ENCODE measurements around the gene CBFA2T2.

Gene CBFA2T2

DNA sequence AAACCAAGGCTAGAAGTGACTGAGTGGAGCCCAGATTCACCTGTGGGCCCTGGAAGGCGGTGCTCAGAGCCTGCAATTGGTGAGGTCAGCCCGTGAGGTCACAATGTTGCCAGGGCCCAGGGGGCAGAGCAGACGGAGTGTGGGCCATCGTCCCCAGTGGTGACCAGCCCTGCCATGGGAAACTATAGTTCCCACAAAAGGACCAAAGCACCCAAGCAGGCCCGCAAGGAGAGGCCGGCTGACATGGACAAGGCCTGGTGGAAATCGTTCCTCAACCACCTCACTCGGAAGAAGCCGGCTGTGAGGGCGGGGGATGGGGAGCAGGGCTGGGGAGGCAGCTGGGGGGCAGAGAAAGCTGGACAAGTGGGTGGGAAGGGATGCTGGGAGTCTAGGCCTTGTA, 172.3 kb downstream of the CBFA2T2 start, which contains the start of gene C20orf144:
Gene C20orf144 (plus strand): TSS at position 156 of the 400 bp plus-strand sequence. CDS start 19 bp downstream, at position 175.
- peak within 1 kb of the TSS; percentile 63 for H3K4me3 ChIP-seq (replicated peaks; ENCODE audit: low read depth, low read length)
- TF ChIP-seq, protein P1, sequence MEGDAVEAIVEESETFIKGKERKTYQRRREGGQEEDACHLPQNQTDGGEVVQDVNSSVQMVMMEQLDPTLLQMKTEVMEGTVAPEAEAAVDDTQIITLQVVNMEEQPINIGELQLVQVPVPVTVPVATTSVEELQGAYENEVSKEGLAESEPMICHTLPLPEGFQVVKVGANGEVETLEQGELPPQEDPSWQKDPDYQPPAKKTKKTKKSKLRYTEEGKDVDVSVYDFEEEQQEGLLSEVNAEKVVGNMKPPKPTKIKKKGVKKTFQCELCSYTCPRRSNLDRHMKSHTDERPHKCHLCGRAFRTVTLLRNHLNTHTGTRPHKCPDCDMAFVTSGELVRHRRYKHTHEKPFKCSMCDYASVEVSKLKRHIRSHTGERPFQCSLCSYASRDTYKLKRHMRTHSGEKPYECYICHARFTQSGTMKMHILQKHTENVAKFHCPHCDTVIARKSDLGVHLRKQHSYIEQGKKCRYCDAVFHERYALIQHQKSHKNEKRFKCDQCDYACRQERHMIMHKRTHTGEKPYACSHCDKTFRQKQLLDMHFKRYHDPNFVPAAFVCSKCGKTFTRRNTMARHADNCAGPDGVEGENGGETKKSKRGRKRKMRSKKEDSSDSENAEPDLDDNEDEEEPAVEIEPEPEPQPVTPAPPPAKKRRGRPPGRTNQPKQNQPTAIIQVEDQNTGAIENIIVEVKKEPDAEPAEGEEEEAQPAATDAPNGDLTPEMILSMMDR (IDR thresholded peaks at IDR 0.05; ENCODE audit: low read depth, low read length, missing control alignments): no peak

DNA sequence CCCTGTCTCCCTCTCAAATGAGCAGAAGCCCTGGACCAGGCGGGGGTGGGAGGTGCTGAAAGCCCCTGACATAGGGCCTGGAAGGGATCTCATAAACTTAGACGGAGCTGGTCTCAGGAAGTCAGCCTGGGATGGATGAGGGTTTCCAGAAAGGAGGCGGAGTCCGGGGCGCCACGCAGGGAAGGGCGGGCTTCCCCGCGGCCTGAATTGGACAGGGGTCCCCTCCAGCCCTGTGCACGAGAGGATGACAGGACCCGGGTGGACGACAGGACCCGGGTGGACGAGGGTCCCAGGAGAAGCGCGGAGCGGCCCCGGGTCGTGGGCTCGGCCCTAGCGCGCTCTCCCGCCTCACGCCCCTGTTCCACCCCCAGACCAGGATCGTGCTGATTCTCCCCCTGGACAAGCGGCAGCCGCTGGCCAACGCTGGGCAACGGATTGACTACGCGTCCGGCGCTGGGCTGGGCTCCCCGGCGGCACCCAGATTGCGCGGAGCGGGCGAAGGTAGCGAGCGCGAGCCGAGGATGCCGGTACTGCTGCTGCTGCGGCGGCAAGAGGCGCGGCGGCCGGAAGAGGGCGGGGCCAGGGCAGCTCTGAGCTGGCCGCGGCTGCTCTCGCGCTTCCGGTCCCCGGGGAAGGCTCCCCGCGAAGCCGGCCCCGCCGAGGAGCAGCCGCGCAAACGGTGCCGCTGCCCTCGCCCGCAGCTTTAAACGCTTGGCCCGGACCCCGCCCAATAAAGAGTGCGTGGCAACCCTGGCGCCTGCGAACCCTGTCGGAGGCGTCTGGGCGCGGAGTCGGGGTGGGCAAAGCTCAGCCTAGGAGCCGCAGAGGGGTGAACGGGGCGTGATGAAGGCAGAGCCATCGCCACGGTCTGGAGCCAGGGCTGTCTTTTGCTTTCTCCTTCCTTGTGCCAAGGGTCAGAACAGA, 173.5 kb downstream of the CBFA2T2 start:
- no peak for DNase-seq (ENCODE audit: extremely low read depth, low read depth)
- H3K4me3 ChIP-seq (replicated peaks; ENCODE audit: low read depth, low read length): peak overlapping the region; percentile 63
- TF ChIP-seq, protein P1 (IDR thresholded peaks at IDR 0.05; ENCODE audit: low read depth, low read length, missing control alignments): no peak

More for the DNA sequence above, 172.3 kb downstream of the CBFA2T2 start, which contains the start of gene C20orf144:
- DNase-seq (ENCODE audit: extremely low read depth, low read depth): no peak

DNA sequence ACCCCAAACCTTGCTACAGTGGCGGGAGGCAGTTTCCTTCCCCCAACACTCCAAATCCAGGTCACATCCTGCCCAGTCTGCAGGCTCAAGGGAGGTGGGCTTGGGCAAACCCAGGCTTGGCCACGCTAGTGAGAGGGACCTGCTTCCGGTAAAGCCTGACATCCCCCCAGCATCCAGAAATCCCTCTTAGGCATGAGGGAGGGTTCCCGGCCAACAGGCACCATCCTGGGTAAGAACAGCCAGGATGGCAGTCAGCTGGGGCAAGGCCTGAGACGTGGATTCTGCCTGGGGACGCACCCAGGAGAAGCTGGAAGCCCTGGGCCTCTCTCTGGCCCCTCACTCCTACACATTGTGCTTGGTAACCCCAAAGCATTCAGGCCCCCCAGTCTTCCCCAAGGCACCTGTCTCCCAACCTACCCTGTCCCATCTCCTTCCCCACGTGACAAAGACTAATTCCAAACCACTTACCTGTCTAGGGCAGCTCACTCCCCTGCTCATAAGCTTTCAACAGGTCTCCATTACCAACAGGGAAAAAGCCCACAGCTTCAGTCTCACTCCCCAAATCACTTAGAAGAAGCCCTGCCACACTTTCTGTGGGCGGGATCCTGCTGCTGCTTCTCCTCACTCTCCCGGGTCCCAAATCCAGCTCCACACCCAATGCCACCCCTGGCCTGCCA, 174.3 kb downstream of the CBFA2T2 start:
- TF ChIP-seq, protein P1 (IDR thresholded peaks at IDR 0.05; ENCODE audit: low read depth, low read length, missing control alignments): no peak
- DNase-seq (ENCODE audit: extremely low read depth, low read depth): no peak
- H3K4me3 ChIP-seq (replicated peaks; ENCODE audit: low read depth, low read length): peak overlapping the region; percentile 63

DNA sequence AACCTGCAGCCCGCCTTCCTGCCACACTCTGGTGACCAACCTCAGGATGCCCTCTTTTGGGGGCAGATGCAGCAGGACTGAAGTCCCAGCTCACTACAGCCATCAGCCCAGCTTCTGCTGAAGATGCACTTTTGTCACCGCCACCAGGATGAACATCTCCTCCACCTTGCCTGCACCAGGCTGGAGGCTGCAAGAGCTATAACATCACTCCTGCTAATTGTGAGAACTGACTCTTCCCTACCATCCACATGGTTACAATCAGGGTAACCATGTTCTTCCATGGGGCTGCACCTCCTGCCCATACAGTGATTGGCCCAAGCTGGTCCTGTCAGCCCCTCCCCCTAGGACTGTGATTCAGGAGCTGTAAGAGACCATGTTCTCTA, 174.9 kb downstream of the CBFA2T2 start:
- DNase-seq (ENCODE audit: extremely low read depth, low read depth): no peak
- no peak overlapping the region for H3K4me3 ChIP-seq (replicated peaks; ENCODE audit: low read depth, low read length)
- TF ChIP-seq, protein P1 (IDR thresholded peaks at IDR 0.05; ENCODE audit: low read depth, low read length, missing control alignments): no peak

DNA sequence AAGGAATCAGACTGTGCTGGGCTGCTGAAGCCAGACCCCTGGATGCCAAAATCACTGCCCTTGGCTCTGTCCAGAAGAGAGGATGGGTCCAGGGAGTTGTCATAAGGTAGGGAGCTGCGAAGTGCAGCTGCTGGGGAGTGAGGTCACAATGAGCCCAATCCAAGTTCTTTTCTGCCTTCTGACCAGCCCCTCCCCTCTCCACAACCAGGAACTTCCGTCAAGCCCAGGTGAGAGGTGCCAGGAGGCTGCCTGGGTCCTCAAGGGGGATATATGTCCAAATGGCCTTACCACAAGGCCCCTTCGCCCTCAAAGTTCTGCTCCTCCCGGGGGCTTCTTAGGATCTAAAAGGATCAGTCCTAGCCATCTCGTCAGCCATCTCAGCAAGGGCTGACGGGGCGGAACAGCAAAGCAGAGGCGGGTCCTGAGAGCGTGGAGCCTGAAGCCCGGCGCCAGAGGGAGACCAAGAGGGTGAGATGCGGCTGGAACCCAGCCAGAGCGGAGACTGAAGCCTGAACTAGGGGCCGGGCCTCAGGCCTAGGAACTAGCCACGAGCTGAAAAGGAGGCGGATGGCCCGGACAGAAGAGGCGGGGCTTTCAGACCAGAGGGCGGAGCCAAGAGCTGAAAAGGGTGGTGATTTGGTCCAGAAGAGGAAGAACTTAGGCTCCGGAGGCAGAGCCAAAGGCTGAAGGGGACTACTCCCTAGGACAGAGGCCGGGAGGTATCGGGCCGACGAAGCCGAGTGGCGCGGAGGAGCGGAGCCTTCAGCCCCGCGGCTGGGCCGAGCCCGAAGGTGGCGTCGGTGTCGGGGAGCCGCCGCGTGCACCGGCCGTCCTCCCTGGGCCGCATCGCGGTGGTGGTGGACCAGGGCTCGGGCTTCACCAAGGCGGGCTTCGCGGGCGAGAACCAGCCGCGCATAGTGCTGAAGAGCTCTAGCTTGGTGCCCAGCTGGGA, 176.7 kb downstream of the CBFA2T2 start, which contains the start of gene ACTL10:
Gene ACTL10 (plus strand): TSS at position 651 of the 952 bp plus-strand sequence. CDS start 555 bp downstream, outside the sequence.
- H3K4me3 ChIP-seq (replicated peaks; ENCODE audit: low read depth, low read length): peak within 1 kb of the TSS; percentile 64
- TF ChIP-seq, protein P1 (IDR thresholded peaks at IDR 0.05; ENCODE audit: low read depth, low read length, missing control alignments): peak; percentile 29
- DNase-seq (ENCODE audit: extremely low read depth, low read depth): peak; percentile 97

DNA sequence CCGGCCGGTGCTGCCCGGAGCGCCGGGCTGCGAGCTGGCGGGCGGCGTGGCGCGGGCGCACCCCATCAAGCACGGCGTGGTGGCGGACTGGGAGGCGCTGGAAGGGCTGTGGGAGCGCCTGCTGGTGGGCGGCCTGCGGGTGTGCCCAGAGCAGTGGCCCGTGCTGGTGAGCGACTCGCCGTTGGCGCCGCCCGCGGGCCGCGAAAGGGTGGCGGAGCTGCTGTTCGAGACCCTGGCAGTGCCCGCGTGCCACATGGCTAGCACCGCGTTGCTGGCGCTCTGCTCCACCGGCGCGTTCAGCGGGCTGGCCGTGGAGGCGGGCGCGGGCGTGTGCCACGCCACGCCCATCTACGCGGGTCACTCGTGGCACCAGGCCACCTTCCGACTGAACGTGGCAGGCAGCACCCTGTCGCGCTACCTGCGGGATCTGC, 177.4 kb downstream of the CBFA2T2 start:
- TF ChIP-seq, protein P1 (IDR thresholded peaks at IDR 0.05; ENCODE audit: low read depth, low read length, missing control alignments): no peak
- DNase-seq (ENCODE audit: extremely low read depth, low read depth): no peak
- H3K4me3 ChIP-seq (replicated peaks; ENCODE audit: low read depth, low read length): peak overlapping the region; percentile 64

All from HFF-Myc (cell line).